HL-60 (cell line): ENCODE measurements around the gene KIAA0319L.

Experiments used
- DNase-seq, 2 experiments: peaks; one replicate each; pipeline ENCODE4 v3.0.0-alpha.2; 2010 to 2020; ENCODE audit warnings: low read depth in 1 of 2, low spot score in 1 of 2
- H3K27ac ChIP-seq: fragments of 250-450 bp; sonication (Bioruptor Pico); replicated peaks from 2 replicates; pipeline ENCODE4 v1.5.1; 2020; ENCODE audit warnings: mild to moderate bottlenecking, moderate library complexity
- H3K27me3 ChIP-seq: fragments of 250-450 bp; sonication (Bioruptor Pico); 2 replicates; pipeline ENCODE4 v1.5.1; 2021; ENCODE audit warnings: mild to moderate bottlenecking, moderate library complexity; ENCODE audit not compliant: insufficient read depth, poor library complexity, severe bottlenecking
- H3K4me3 ChIP-seq: replicated peaks from 2 replicates; pipeline ENCODE4 v1.5.1; 2011; ENCODE audit warnings: mild to moderate bottlenecking, control low read depth, low read length; ENCODE audit not compliant: insufficient read depth
- GABPA ChIP-seq: IDR thresholded peaks from 2 replicates; pipeline ENCODE4 v1.6.1; 2012; ENCODE audit warnings: low read depth
- POLR2AphosphoS5 ChIP-seq: IDR thresholded peaks from 2 replicates; pipeline ENCODE4 v1.6.1; 2012; ENCODE audit warnings: low read depth
- SPI1 ChIP-seq: IDR thresholded peaks from 2 replicates; pipeline ENCODE4 v1.6.1; 2012; ENCODE audit warnings: low read depth, mild to moderate bottlenecking, borderline replicate concordance
- TF ChIP-seq, protein P1 (sequence below): IDR thresholded peaks from one replicate; pipeline ENCODE4 v1.5.1; 2011; ENCODE audit warnings: low read length, control low read depth, inconsistent platforms; ENCODE audit not compliant: insufficient read depth
- TF ChIP-seq, protein P2 (sequence below): IDR thresholded peaks from 2 replicates; pipeline ENCODE4 v1.6.1; 2012; ENCODE audit warnings: low read depth; ENCODE audit not compliant: insufficient replicate concordance

The KIAA0319L gene

DNA sequence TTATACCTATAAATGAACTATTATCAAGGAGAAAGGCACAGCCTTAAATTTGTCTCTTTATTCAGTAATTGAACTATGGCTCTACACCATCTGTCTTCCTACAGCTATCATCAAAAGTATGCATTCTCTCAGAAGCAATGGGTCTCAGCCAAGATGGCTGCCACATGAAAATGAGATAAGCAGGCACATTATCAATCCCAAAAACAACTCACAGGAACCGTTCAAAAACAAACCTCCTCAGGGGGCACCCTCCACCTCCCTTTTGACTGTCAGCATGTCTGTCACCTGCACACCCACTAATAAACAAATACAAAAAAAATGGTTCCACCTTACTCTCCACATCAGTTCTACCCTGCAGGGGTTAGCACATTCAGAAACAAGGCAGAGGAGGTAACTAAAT is 23.6 kb downstream of the KIAA0319L start:
- H3K27me3 ChIP-seq: no peaks in the 10 kb centered on the region
- DNase-seq: no peak
- no peak overlapping the region for H3K4me3 ChIP-seq
- TF ChIP-seq, protein P1, sequence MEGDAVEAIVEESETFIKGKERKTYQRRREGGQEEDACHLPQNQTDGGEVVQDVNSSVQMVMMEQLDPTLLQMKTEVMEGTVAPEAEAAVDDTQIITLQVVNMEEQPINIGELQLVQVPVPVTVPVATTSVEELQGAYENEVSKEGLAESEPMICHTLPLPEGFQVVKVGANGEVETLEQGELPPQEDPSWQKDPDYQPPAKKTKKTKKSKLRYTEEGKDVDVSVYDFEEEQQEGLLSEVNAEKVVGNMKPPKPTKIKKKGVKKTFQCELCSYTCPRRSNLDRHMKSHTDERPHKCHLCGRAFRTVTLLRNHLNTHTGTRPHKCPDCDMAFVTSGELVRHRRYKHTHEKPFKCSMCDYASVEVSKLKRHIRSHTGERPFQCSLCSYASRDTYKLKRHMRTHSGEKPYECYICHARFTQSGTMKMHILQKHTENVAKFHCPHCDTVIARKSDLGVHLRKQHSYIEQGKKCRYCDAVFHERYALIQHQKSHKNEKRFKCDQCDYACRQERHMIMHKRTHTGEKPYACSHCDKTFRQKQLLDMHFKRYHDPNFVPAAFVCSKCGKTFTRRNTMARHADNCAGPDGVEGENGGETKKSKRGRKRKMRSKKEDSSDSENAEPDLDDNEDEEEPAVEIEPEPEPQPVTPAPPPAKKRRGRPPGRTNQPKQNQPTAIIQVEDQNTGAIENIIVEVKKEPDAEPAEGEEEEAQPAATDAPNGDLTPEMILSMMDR: no peak
- no peak for TF ChIP-seq GABPA
- no peak for TF ChIP-seq SPI1
- TF ChIP-seq, protein P2, sequence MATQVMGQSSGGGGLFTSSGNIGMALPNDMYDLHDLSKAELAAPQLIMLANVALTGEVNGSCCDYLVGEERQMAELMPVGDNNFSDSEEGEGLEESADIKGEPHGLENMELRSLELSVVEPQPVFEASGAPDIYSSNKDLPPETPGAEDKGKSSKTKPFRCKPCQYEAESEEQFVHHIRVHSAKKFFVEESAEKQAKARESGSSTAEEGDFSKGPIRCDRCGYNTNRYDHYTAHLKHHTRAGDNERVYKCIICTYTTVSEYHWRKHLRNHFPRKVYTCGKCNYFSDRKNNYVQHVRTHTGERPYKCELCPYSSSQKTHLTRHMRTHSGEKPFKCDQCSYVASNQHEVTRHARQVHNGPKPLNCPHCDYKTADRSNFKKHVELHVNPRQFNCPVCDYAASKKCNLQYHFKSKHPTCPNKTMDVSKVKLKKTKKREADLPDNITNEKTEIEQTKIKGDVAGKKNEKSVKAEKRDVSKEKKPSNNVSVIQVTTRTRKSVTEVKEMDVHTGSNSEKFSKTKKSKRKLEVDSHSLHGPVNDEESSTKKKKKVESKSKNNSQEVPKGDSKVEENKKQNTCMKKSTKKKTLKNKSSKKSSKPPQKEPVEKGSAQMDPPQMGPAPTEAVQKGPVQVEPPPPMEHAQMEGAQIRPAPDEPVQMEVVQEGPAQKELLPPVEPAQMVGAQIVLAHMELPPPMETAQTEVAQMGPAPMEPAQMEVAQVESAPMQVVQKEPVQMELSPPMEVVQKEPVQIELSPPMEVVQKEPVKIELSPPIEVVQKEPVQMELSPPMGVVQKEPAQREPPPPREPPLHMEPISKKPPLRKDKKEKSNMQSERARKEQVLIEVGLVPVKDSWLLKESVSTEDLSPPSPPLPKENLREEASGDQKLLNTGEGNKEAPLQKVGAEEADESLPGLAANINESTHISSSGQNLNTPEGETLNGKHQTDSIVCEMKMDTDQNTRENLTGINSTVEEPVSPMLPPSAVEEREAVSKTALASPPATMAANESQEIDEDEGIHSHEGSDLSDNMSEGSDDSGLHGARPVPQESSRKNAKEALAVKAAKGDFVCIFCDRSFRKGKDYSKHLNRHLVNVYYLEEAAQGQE: no peak
- no peak for TF ChIP-seq POLR2AphosphoS5
- H3K27ac ChIP-seq: no peak overlapping the region

DNA sequence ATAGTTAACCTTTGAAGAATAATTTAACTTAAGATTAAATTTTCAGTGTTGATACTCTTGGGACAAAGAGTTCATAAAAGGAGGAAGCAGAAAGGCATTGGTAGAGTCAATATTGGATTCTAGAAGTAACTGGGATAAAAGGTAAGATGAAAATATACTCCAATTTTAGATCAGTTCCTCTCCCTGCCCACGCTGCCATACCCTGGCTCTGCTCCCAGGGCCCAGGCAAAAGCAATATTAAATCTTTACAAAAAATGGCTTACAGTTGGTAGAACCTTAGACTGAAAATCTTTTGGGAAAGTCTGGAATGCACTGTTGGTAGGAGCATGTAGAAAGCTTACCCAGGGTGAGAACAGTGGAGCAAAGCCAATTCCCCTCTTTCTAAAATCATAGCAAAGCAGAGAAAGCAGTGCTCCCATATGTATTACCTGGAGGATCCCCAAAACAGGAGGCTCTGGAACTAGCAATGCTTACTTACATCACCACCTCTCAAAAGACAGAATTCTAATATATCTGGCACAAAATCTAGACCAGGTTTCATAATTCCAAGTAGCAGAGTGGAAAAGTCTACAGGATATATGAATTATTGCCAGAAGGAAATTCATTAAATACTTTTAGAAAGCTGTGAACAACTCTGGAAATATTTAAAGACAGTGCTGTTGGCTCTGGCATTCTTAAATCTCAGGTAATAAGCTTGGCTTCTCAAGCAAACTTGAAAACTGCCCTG is 24.5 kb downstream of the KIAA0319L start:
- Histone ChIP-seq H3K4me3 (no peak overlapping the region), H3K27me3 (no peaks in the 10 kb centered on the region), H3K27ac (no peak overlapping the region)
- no peak for TF ChIP-seq GABPA
- TF ChIP-seq POLR2AphosphoS5: no peak
- TF ChIP-seq SPI1: no peak
- TF ChIP-seq, protein P2: no peak
- TF ChIP-seq, protein P1: no peak
- no peak for DNase-seq

DNA sequence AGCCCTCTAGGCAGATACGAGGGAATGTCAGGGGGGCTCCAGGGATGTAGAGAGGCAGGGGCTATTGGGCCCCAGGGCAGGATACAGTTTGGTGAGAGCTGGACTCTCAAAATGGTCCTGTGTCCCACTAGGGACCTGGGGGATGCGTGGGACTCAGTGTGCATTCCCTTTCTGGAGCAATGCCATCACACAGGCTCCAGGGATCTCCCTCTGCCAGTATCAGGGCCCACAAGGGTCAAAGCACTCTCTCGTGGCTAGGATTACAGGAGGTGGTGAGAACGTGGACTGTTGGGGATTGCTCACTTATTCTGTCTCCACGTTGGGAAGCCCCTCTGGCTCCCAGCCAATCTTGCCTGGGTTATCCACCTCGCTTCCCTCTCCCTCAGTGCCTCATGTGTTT is 25.8 kb downstream of the KIAA0319L start:
- H3K27ac ChIP-seq: no peak overlapping the region
- TF ChIP-seq POLR2AphosphoS5 (no peak), GABPA (no peak), SPI1 (no peak)
- TF ChIP-seq, protein P2: no peak
- TF ChIP-seq, protein P1: no peak
- H3K27me3 ChIP-seq: no peaks in the 10 kb centered on the region
- DNase-seq: no peak
- no peak overlapping the region for H3K4me3 ChIP-seq
